Mesenteric fat pad (tissue), 1 donor: ENCODE measurements around the gene FARS2. TPM values are rescaled to one million over a fixed set of nuclear protein-coding genes. Genes with fewer than 3 reads are reported as not detected.

ENCODE experiments used
- DNase-seq: peaks from one replicate; pipeline ENCODE4 v3.0.0-alpha.2; 2020; ENCODE audit warnings: low spot score
- total RNA-seq: library from RNA; stranded (reverse); fragmentation: NEBNext Ultra II Directional; extraction: Animal tissue kit (Norgen Biotek cat#: 25700); gene quantifications from one replicate; pipeline ENCODE4 v1.2.1, GENCODE V29; 2021
- donor health status: DM: yes; HTN: yes; CAD: no.

FARS2 gene
- total RNA-seq, 1 donor from 2014 or later, result 13.3 TPM

GRCh38 chr6:5817869-5818268, 556.6 kb downstream of the FARS2 start:
- no peak for DNase-seq

- no peak for DNase-seq
These were observed 557.6 kb downstream of the FARS2 start for GRCh38 chr6:5818959-5819358.

Other genes starting within 250 kb of the FARS2 start
- 1.3 TPM for gene PPP1R3G, start 176.2 kb upstream of the FARS2 start, total RNA-seq
- 30.6 TPM for gene LYRM4, start 563 bp upstream of the FARS2 start, total RNA-seq